HepG2 (cell line): ENCODE results near the gene CNGA2. TPM values are rescaled to one million over a fixed set of nuclear protein-coding genes. Genes with fewer than 3 reads are reported as not detected.
A peak's percentile ranks its signal among the peaks of the same experiment; 100 is the strongest.

Experiments
- ATAC-seq: fragments of 200-7000 bp; cut with Tn5 transposase; 3 replicates; pipeline ENCODE4 v1.9.1; 2020; ENCODE audit warnings: mild to moderate bottlenecking, moderate library complexity
- BruUV-seq: library from RNA; stranded (reverse); fragments of 400-500 nt; replicated peaks from 2 replicates; lab custom pipeline; 2021; lab: Mats Ljungman, UMichigan
- CTCF ChIA-PET: fragments of 300-600 bp; formaldehyde crosslinking; extraction: SDS; loops from one replicate; lab custom pipeline; 2021; ENCODE audit warnings: low total read pairs, inconsistent platforms, low intra/inter-chr PET ratio; lab: Yijun Ruan, JAX
- POLR2A ChIA-PET: fragments of 350-600 bp; sonication (Branson Sonifier 250); formaldehyde crosslinking; loops from one replicate; lab custom pipeline; 2020; ENCODE audit warnings: antibody characterized with exemption, inconsistent platforms; lab: Yijun Ruan, JAX
- DNase-seq: peaks from one replicate; pipeline ENCODE4 v3.0.0-alpha.2; 2015; ENCODE audit warnings: low spot score
- FAIRE-seq: peaks from 3 replicates; lab custom pipeline; 2011; peaks lifted over from hg19 to GRCh38; lab: Jason Lieb, UNC
- H2AFZ ChIP-seq: one replicate; pipeline ENCODE4 v1.6.1; 2011; ENCODE audit warnings: low read length, inconsistent platforms
- H3K27ac ChIP-seq: fragments of 300-600 bp; 3 replicates; pipeline ENCODE4 v1.8.0; 2011; ENCODE audit warnings: mixed run types, mild to moderate bottlenecking, mixed read lengths, low read length, inconsistent platforms; ENCODE audit not compliant: insufficient read depth; ENCODE audit errors: extremely low read length
- H3K27me3 ChIP-seq, 2 experiments: fragments of 200-600 bp in 1 of 2; 2 replicates in 1 of 2; 3 replicates in 1 of 2; pipeline versions ENCODE4 v1.6.0 to v1.8.0; 2011; ENCODE audit warnings: low read length in 2 of 2, mild to moderate bottlenecking in 2 of 2, moderate library complexity in 2 of 2, inconsistent platforms in 1 of 2; ENCODE audit not compliant: insufficient read depth in 2 of 2, control insufficient read depth in 1 of 2
- H3K36me3 ChIP-seq, 2 experiments: fragments of 200-600 bp in 1 of 2; replicated peaks in 1 of 2; 2 replicates in 1 of 2; 3 replicates in 1 of 2; pipeline versions ENCODE4 v1.5.1 to v1.8.0; 2011; ENCODE audit warnings: low read length in 2 of 2, inconsistent platforms in 1 of 2; ENCODE audit not compliant: insufficient read depth in 2 of 2, control insufficient read depth in 1 of 2
- H3K4me1 ChIP-seq: 2 replicates; pipeline ENCODE4 v1.5.1; 2012; ENCODE audit warnings: low read length, inconsistent platforms; ENCODE audit not compliant: insufficient read depth
- H3K4me2 ChIP-seq: 2 replicates; pipeline ENCODE4 v1.6.0; 2011; ENCODE audit warnings: low read depth, low read length, inconsistent platforms
- H3K4me3 ChIP-seq, 3 experiments: fragments of 200-600 bp in 1 of 3; sonication (generic), shearing (Covaris generic) in 1 of 3; replicated peaks in 1 of 3; 2 replicates each; pipeline ENCODE4 v1.5.1; 2011 to 2016; ENCODE audit warnings: low read length in 3 of 3, inconsistent platforms in 2 of 3, low read depth in 2 of 3, mild to moderate bottlenecking in 2 of 3, control low read depth in 1 of 3, mixed read lengths in 1 of 3; ENCODE audit not compliant: insufficient read depth in 1 of 3
- H3K79me2 ChIP-seq: one replicate; pipeline ENCODE4 v1.6.1; 2011; ENCODE audit warnings: low read length, inconsistent platforms; ENCODE audit not compliant: insufficient read depth
- H3K9ac ChIP-seq: 2 replicates; pipeline ENCODE4 v1.6.0; 2011; ENCODE audit warnings: mild to moderate bottlenecking, low read depth, low read length, inconsistent platforms; ENCODE audit not compliant: insufficient read depth
- H3K9me3 ChIP-seq: 2 replicates; pipeline ENCODE4 v1.5.1; 2012; ENCODE audit warnings: mild to moderate bottlenecking, low read length
- H4K20me1 ChIP-seq: 2 replicates; pipeline ENCODE4 v1.6.0; 2011; ENCODE audit warnings: inconsistent platforms, mild to moderate bottlenecking, low read length, moderate library complexity; ENCODE audit not compliant: insufficient read depth
- CEBPB ChIP-seq: IDR thresholded peaks from 2 replicates; pipeline ENCODE4 v1.6.1; 2011; ENCODE audit warnings: low read depth, low read length, improper control_type of control experiment, borderline replicate concordance
- CEBPG ChIP-seq: IDR thresholded peaks from 2 replicates; pipeline ENCODE4 v1.6.1; 2016
- MIER2 ChIP-seq: IDR thresholded peaks from 2 replicates; pipeline ENCODE4 v1.6.1; 2016; ENCODE audit warnings: missing biosample characterization, missing genetic modification reagents
- MTA1 ChIP-seq: sonication (generic); formaldehyde crosslinking; IDR thresholded peaks from 2 replicates; pipeline ENCODE4 v1.4.0; 2020; ENCODE audit warnings: missing genetic modification reagents, mild to moderate bottlenecking, borderline replicate concordance
- RAD21 ChIP-seq: fragments of 450-650 bp; formaldehyde crosslinking; IDR thresholded peaks from 2 replicates; pipeline ENCODE4 v1.5.0; 2020; ENCODE audit warnings: mild to moderate bottlenecking
- SMC3 ChIP-seq: IDR thresholded peaks from 2 replicates; pipeline ENCODE4 v1.6.1; 2011; ENCODE audit warnings: low read length, improper control_type of control experiment
- STAG1 ChIP-seq: sonication (generic); formaldehyde crosslinking; IDR thresholded peaks from 2 replicates; pipeline ENCODE4 v1.4.0; 2020; ENCODE audit warnings: missing genetic modification reagents
- XRCC5 ChIP-seq: fragments of 200-400 bp; formaldehyde crosslinking; optimal IDR thresholded peaks from 2 replicates; pipeline ENCODE3; 2017; ENCODE audit warnings: mild to moderate bottlenecking, low read length
- ZNF569 ChIP-seq: sonication (generic); formaldehyde crosslinking; IDR thresholded peaks from 2 replicates; pipeline ENCODE4 v1.5.0; 2020; ENCODE audit warnings: mild to moderate bottlenecking, missing genetic modification reagents, moderate library complexity, borderline replicate concordance
- WGBS: methylation state at CpG from one replicate; pipeline ENCODE4 v1.1.6; 2017; ENCODE audit warnings: low lambda C conversion rate; 5-methylcytosine and 5-hydroxymethylcytosine counted together
- in situ Hi-C: cut with HindIII; loops from 2 replicates; pipeline ENCODE4 v1.10.0; 2017; ENCODE audit warnings: low pct_unique_long_range_greater_than_20kb; ENCODE audit not compliant: extremely low pct_ligation_motif_present
- intact Hi-C: fragments of 100-400 bp; cut with micrococcal nuclease; formaldehyde crosslinking; loops from one replicate; pipeline ENCODE4 v1.10.0; 2022; ENCODE audit not compliant: unreplicated experiment
- polyA plus RNA-seq, 8 experiments: library from polyadenylated mRNA; depleted of rRNA in 3 of 8; stranded (reverse) in 7 of 8; unstranded in 1 of 8; fragments of >200 nt; fragmentation: Illumina TruSeq in 4 of 8; extraction: Trizol in 4 of 8; gene quantifications; 2 replicates each; pipeline versions ENCODE4 v1.2.1 to v1.2.3, GENCODE V29; 2011 to 2016; ENCODE audit warnings: low read depth in 4 of 8, missing spikeins in 1 of 8, mixed read lengths in 1 of 8; ENCODE audit not compliant: insufficient read depth in 1 of 8
- total RNA-seq, 5 experiments: library from RNA; depleted of rRNA; stranded (reverse); fragments of >200 nt; fragmentation: Illumina TruSeq; extraction: Trizol; gene quantifications; 2 replicates each; pipeline ENCODE4 v1.2.3, GENCODE V29; 2016; ENCODE audit warnings: low read depth in 1 of 5
- TF ChIP-seq, protein P1 (sequence below): sonication (generic); formaldehyde crosslinking; IDR thresholded peaks from 2 replicates; pipeline ENCODE4 v1.4.0; 2020; ENCODE audit warnings: missing genetic modification reagents
- TF ChIP-seq, protein P2 (sequence below): sonication (generic); formaldehyde crosslinking; IDR thresholded peaks from 2 replicates; pipeline ENCODE4 v1.5.0; 2020; ENCODE audit warnings: mild to moderate bottlenecking, missing genetic modification reagents, moderate library complexity

Gene CNGA2
- total and polyA plus RNA-seq, 2 of the 13 experiments (the other 11 are each of a cell fraction or from before 2014, with no cell fraction given), result not detected

DNA sequence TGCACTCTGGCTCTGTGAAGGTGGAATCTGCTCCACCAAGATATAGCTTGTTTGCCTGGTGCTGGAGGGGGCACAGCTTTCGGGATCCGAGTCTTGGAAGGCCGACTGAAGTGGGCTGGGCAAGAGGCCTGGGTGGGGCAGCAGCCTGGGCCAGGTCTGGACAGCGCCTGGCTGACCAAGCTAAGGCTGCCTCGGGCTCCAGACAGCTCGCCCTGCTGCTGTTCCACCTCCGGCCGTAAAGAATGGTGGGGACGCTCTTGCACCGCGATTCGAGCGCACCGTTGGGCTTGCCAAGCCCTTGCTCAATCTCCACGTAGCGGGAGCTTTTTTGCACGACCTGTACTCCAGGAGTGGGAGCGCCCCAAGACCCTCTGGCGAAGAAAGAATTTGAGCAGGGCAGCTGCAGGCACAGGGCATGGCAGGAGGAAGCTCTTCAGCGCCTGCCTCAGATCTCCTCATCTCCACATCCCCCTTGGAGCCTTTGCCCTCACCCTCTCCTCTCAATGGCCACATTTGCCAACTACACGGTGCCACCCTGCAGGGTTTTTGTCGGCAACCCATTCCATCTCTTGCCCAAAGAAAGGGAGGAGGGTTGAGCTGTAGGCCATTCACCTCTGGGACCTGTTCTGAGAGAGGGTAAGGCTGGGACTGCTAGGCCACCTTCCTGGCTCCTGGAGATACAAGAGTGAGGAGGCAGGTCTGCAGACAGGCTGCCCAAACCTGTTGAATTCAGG lies 18.9 kb downstream of the CNGA2 start:
- H3K4me3 ChIP-seq, result no peak overlapping the region
- peak; percentile 98 for ATAC-seq
- no peak overlapping the region for H2AFZ ChIP-seq
- TF ChIP-seq XRCC5 (peak; percentile 33), ZNF569 (no peak), RAD21 (CRISPR knock-in tag) (peak; percentile 70), MIER2 (CRISPR knock-in tag) (0 out of 2 replicates have a peak, but pooled peaks have one; percentile 59), MTA1 (CRISPR knock-in tag) (no peak), CEBPG (CRISPR knock-in tag) (peak; percentile 64), CEBPB (peak; percentile 32; the same call in 1 of the 2 replicates), SMC3 (peak; percentile 10; the same call in 1 of the 2 replicates), STAG1 (CRISPR knock-in tag) (peak; percentile 96)
- TF ChIP-seq, protein P1, sequence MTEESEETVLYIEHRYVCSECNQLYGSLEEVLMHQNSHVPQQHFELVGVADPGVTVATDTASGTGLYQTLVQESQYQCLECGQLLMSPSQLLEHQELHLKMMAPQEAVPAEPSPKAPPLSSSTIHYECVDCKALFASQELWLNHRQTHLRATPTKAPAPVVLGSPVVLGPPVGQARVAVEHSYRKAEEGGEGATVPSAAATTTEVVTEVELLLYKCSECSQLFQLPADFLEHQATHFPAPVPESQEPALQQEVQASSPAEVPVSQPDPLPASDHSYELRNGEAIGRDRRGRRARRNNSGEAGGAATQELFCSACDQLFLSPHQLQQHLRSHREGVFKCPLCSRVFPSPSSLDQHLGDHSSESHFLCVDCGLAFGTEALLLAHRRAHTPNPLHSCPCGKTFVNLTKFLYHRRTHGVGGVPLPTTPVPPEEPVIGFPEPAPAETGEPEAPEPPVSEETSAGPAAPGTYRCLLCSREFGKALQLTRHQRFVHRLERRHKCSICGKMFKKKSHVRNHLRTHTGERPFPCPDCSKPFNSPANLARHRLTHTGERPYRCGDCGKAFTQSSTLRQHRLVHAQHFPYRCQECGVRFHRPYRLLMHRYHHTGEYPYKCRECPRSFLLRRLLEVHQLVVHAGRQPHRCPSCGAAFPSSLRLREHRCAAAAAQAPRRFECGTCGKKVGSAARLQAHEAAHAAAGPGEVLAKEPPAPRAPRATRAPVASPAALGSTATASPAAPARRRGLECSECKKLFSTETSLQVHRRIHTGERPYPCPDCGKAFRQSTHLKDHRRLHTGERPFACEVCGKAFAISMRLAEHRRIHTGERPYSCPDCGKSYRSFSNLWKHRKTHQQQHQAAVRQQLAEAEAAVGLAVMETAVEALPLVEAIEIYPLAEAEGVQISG (CRISPR knock-in tag), result no peak
- TF ChIP-seq, protein P2, sequence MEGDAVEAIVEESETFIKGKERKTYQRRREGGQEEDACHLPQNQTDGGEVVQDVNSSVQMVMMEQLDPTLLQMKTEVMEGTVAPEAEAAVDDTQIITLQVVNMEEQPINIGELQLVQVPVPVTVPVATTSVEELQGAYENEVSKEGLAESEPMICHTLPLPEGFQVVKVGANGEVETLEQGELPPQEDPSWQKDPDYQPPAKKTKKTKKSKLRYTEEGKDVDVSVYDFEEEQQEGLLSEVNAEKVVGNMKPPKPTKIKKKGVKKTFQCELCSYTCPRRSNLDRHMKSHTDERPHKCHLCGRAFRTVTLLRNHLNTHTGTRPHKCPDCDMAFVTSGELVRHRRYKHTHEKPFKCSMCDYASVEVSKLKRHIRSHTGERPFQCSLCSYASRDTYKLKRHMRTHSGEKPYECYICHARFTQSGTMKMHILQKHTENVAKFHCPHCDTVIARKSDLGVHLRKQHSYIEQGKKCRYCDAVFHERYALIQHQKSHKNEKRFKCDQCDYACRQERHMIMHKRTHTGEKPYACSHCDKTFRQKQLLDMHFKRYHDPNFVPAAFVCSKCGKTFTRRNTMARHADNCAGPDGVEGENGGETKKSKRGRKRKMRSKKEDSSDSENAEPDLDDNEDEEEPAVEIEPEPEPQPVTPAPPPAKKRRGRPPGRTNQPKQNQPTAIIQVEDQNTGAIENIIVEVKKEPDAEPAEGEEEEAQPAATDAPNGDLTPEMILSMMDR (CRISPR knock-in tag), result peak; percentile 85
- H3K4me1 ChIP-seq, result no peaks in the 10 kb centered on the region
- in situ Hi-C loops (no loop called here), intact Hi-C loops (loop anchor here (1.0 kb wide), 1 partner anchor 883 kb away; no protein-coding TSS in a partner anchor)
- peak; percentile 13 for DNase-seq
- no CpG with 5 or more reads among the region's 22 CpGs for WGBS
- no peaks in the 10 kb centered on the region for H3K36me3 ChIP-seq
- no peaks in the 10 kb centered on the region for H3K79me2 ChIP-seq
- H3K27me3 ChIP-seq, result no peaks in the 10 kb centered on the region
- ChIA-PET CTCF (interaction anchor here (1.4 to 1.9 kb wide), 2 partner anchors 879 to 883 kb away, joined by 4 to 11 read pairs; no protein-coding TSS in a partner anchor), POLR2A (no interaction called here)
- no peaks in the 10 kb centered on the region for H4K20me1 ChIP-seq
- H3K27ac ChIP-seq, result no peak overlapping the region
- no TSS peak for BruUV-seq
- no peaks in the 10 kb centered on the region for H3K9me3 ChIP-seq
- no peak overlapping the region for H3K4me2 ChIP-seq
- H3K9ac ChIP-seq, result no peak overlapping the region
- FAIRE-seq, result peak; percentile 49
